Right cardiac atrium (tissue), 5 donors: Measurements from ENCODE around the gene CEP41. TPM values are rescaled to one million over a fixed set of nuclear protein-coding genes. Genes with fewer than 3 reads are reported as not detected.

ENCODE experiments used
- ATAC-seq, 2 donors: fragments of 200-7000 bp; cut with Tn5 transposase; one replicate each; pipeline versions ENCODE4 v1.8.0 to v1.9.1; 2020; ENCODE audit warnings: moderate library complexity in 2 of 2, mild to moderate bottlenecking in 1 of 2
- DNase-seq, 3 donors: peaks; one replicate each; pipeline ENCODE4 v3.0.0-alpha.2; 2020
- H3K27ac ChIP-seq: one replicate; pipeline ENCODE4 v1.5.1; 2013; ENCODE audit warnings: mild to moderate bottlenecking, low read length, control low read depth, moderate library complexity
- H3K27me3 ChIP-seq: one replicate; pipeline ENCODE4 v1.6.1; 2013; ENCODE audit not compliant: control insufficient read depth, insufficient read depth
- H3K4me1 ChIP-seq: one replicate; pipeline ENCODE4 v1.6.1; 2013; ENCODE audit warnings: low read length; ENCODE audit not compliant: control insufficient read depth, insufficient read depth
- H3K4me3 ChIP-seq: one replicate; pipeline ENCODE4 v1.5.1; 2013; ENCODE audit warnings: low read length, control low read depth
- H3K9me3 ChIP-seq: one replicate; pipeline ENCODE4 v1.6.1; 2013; ENCODE audit warnings: low read length; ENCODE audit not compliant: control insufficient read depth
- WGBS: extraction: QIAGEN DNeasy Blood & Tissue Kit; methylation state at CpG from one replicate; pipeline ENCODE4 v1.1.7; 2013; 5-methylcytosine and 5-hydroxymethylcytosine counted together
- intact Hi-C, 4 donors: fragments of 100-400 bp; cut with DNase I; formaldehyde crosslinking; loops; one replicate each; pipeline versions ENCODE4 v1.11.0 to v1.14.0; 2022 to 2023
- long read RNA-seq, 4 donors: library from polyadenylated mRNA; unstranded; transcript quantifications; one replicate each; pipeline ENCODE4 v2.0.0, GENCODE V29; 2020 to 2021
- polyA plus RNA-seq: library from polyadenylated mRNA; stranded (reverse); fragments of 200-250 nt; gene quantifications from one replicate; pipeline ENCODE4 v1.2.3, GENCODE V29; 2013
- total RNA-seq, 4 donors: library from RNA; stranded (reverse); fragmentation: NEBNext Ultra II Directional; extraction: Animal tissue kit (Norgen Biotek cat#: 25700); gene quantifications; one replicate each; pipeline ENCODE4 v1.2.1, GENCODE V29; 2021
- donor health status: healthy with polysubstance abuse.
- donor health status: DM: no; HTN: yes; CAD: no.
- donor health status: DM: no; HTN: no; CAD: no.
- donor health status: DM: no; HTN: yes; CAD: no; lungs with severe emphysema.
- donor health status: DM: yes; HTN: yes; CAD: no.

CEP41 gene
- total RNA-seq, result 1 to 10 TPM; 5.6 to 7.5 (median 6.3) TPM
- 3.0 TPM for polyA plus RNA-seq
- long read RNA-seq, donor 1, full-length matches to known transcripts, result 4 of 8 reads
- long read RNA-seq, donor 1, partial matches to known transcripts, result 2 of 8 reads
- long read RNA-seq, donor 1, other reads (novel, unspliced or antisense), result 2 of 8 reads
- long read RNA-seq, donor 2, partial matches to known transcripts, result 1 of 2 reads
- long read RNA-seq, donor 2, other reads (novel, unspliced or antisense), result 1 of 2 reads
- long read RNA-seq, donor 3, full-length matches to known transcripts, result 6 of 10 reads
- long read RNA-seq, donor 3, partial matches to known transcripts, result 1 of 10 reads
- long read RNA-seq, donor 3, other reads (novel, unspliced or antisense), result 3 of 10 reads
- long read RNA-seq, donor 4, full-length matches to known transcripts, result 1 of 2 reads
- long read RNA-seq, donor 4, partial matches to known transcripts, result 1 of 2 reads
- long read RNA-seq, donor 4, other reads (novel, unspliced or antisense), result 0 of 2 reads

- Histone ChIP-seq H3K4me3 (peak within 1 kb of the TSS; percentile 60), H3K4me1 (peaks cover 8% of the 10 kb centered on the region), H3K27ac (peak within 1 kb of the TSS; percentile 64), H3K27me3 (no peaks in the 10 kb centered on the region), H3K9me3 (no peaks in the 10 kb centered on the region)
- 2% methylated on average over 61 of the region's 61 CpGs for WGBS
- ATAC-seq, result peak; percentile 99
- DNase-seq, result peak; percentile 99 to 100 (median 99)
- intact Hi-C loops, result no loop called here
Measured at GRCh38 chr7:130440527-130441365, at the start of gene CEP41. CEP41 (minus strand) TSS chr7:130441016; CDS start chr7:130440966, 50 bp downstream.

- Histone ChIP-seq H3K9me3 (no peaks in the 10 kb centered on the region), H3K27me3 (no peaks in the 10 kb centered on the region), H3K4me3 (peak overlapping the region; percentile 57), H3K4me1 (peaks cover 3% of the 10 kb centered on the region), H3K27ac (no peak overlapping the region)
- ATAC-seq (no peak), DNase-seq (peak in 1 of 3 donors; percentile 46)
- WGBS, result 70% methylated on average over 21 of the region's 21 CpGs
- intact Hi-C loops, result no loop called here
Measured at GRCh38 chr7:130490311-130490791, 49.5 kb upstream of the CEP41 start.

GRCh38 chr7:130489140-130489983 lies 48.5 kb upstream of the CEP41 start:
- Histone ChIP-seq H3K27ac (no peak overlapping the region), H3K9me3 (no peaks in the 10 kb centered on the region), H3K4me1 (peaks cover 3% of the 10 kb centered on the region), H3K27me3 (no peaks in the 10 kb centered on the region), H3K4me3 (no peak overlapping the region)
- peak; percentile 23 to 28 for ATAC-seq
- no peak for DNase-seq
- whole genome bisulfite sequencing, result 40% methylated on average over 10 of the region's 10 CpGs
- intact Hi-C loops, result no loop called here

GRCh38 chr7:130488392-130489139 lies 47.8 kb upstream of the CEP41 start:
- Histone ChIP-seq H3K9me3 (no peaks in the 10 kb centered on the region), H3K4me3 (no peak overlapping the region), H3K27me3 (no peaks in the 10 kb centered on the region), H3K4me1 (peaks cover 3% of the 10 kb centered on the region), H3K27ac (no peak overlapping the region)
- DNase-seq (no peak), ATAC-seq (no peak)
- 56% methylated on average over 7 of the region's 7 CpGs for WGBS
- intact Hi-C loops, result no loop called here

- Histone ChIP-seq H3K27me3 (no peaks in the 10 kb centered on the region), H3K4me1 (peaks cover 3% of the 10 kb centered on the region), H3K4me3 (no peak overlapping the region), H3K27ac (no peak overlapping the region), H3K9me3 (no peaks in the 10 kb centered on the region)
- 47% methylated on average over 6 of the region's 6 CpGs for WGBS
- intact Hi-C loops, result no loop called here
- ATAC-seq, result no peak
- no peak for DNase-seq
Measured at GRCh38 chr7:130486954-130487436, 46.2 kb upstream of the CEP41 start.

- Histone ChIP-seq H3K9me3 (no peaks in the 10 kb centered on the region), H3K4me3 (peak overlapping the region; percentile 30), H3K27me3 (no peaks in the 10 kb centered on the region), H3K27ac (no peak overlapping the region), H3K4me1 (peaks cover 3% of the 10 kb centered on the region)
- 13% methylated on average over 67 of the region's 67 CpGs for WGBS
- intact Hi-C loops, result no loop called here
- DNase-seq (peak; percentile 58 to 84 (median 82)), ATAC-seq (peak; percentile 69 to 72)
Measured at GRCh38 chr7:130486114-130486953, 45.5 kb upstream of the CEP41 start.

GRCh38 chr7:130485734-130486113 lies 44.9 kb upstream of the CEP41 start:
- no peaks in the 10 kb centered on the region for H3K27me3 ChIP-seq
- intact Hi-C loops, result no loop called here

GRCh38 chr7:130483031-130483430 lies 42.2 kb upstream of the CEP41 start:
- Histone ChIP-seq H3K27ac (no peak overlapping the region), H3K27me3 (no peaks in the 10 kb centered on the region), H3K4me1 (no peaks in the 10 kb centered on the region), H3K4me3 (no peak overlapping the region), H3K9me3 (no peaks in the 10 kb centered on the region)
- WGBS, result 94% methylated on average over 3 of the region's 3 CpGs
- ATAC-seq (no peak), DNase-seq (no peak)
- intact Hi-C loops, result no loop called here

More at GRCh38 chr7:130485734-130486113, 44.9 kb upstream of the CEP41 start:
- DNase-seq (no peak), ATAC-seq (no peak)
- no peaks in the 10 kb centered on the region for H3K9me3 ChIP-seq
- H3K4me3 ChIP-seq, result peak overlapping the region; percentile 30
- H3K27ac ChIP-seq, result no peak overlapping the region
- peaks cover 3% of the 10 kb centered on the region for H3K4me1 ChIP-seq
- 77% methylated on average over 11 of the region's 11 CpGs for WGBS

- intact Hi-C loops, result no loop called here
- WGBS, result 49% methylated on average over 1 of the region's 1 CpG
Measured at GRCh38 chr7:130481898-130482297, 41.1 kb upstream of the CEP41 start.

More at GRCh38 chr7:130481898-130482297, 41.1 kb upstream of the CEP41 start:
- DNase-seq, result no peak
- Histone ChIP-seq H3K4me1 (no peaks in the 10 kb centered on the region), H3K4me3 (no peak overlapping the region), H3K27ac (no peak overlapping the region), H3K9me3 (no peaks in the 10 kb centered on the region), H3K27me3 (no peaks in the 10 kb centered on the region)
- peak; percentile 11 to 22 for ATAC-seq
